ENCODE measurements around the gene CPM. TPM values are rescaled to one million over a fixed set of nuclear protein-coding genes. Genes with fewer than 3 reads are reported as not detected.

The CPM gene
- total and polyA plus RNA-seq, 2 of the 4 experiments (the other 2 are of a cell fraction), result 2.0 to 8.8 TPM

- Histone ChIP-seq H3K23ac (ENCODE audit: low read depth, low read length) (no peak overlapping the region), H2AK5ac (ENCODE audit: low read depth, low read length) (no peak overlapping the region), H3K36me3 (ENCODE audit: control insufficient read depth, insufficient read depth, low read length) (no peaks in the 10 kb centered on the region), H2BK5ac (ENCODE audit: low read depth, low read length, poor library complexity, severe bottlenecking) (no peak overlapping the region), H3K79me1 (ENCODE audit: low read depth in 1 of 2, low read length in 2 of 2) (no peaks in the 10 kb centered on the region), H2BK15ac (ENCODE audit: low read depth, low read length) (no peak overlapping the region), H3K56ac (ENCODE audit: extremely low read depth, insufficient read depth, low read length) (no peak overlapping the region), H4K20me1 (ENCODE audit: insufficient read depth, low read length) (no peaks in the 10 kb centered on the region), H2AK9ac (replicated peaks; ENCODE audit: low read depth, low read length, poor library complexity) (no peak overlapping the region), H2AFZ (replicated peaks; ENCODE audit: low read length, poor library complexity) (no peak overlapping the region), H3K27ac (ENCODE audit: insufficient read depth, low read length) (no peak overlapping the region), H3K14ac (replicated peaks; ENCODE audit: low read depth, low read length) (no peak overlapping the region), H3K18ac (ENCODE audit: low read depth, low read length) (no peak overlapping the region), H3K27me3 (ENCODE audit: control insufficient read depth, insufficient read depth, low read length) (no peaks in the 10 kb centered on the region), H3K9ac (ENCODE audit: low read depth, low read length) (no peak overlapping the region), H3K9me3 (ENCODE audit: control insufficient read depth, insufficient read depth, low read length) (no peaks in the 10 kb centered on the region), H3K4me1 (ENCODE audit: control insufficient read depth, insufficient read depth, low read length) (no peaks in the 10 kb centered on the region), H2BK20ac (ENCODE audit: low read depth, low read length) (no peak overlapping the region), H3K4me3 (ENCODE audit: insufficient read depth, low read depth, low read length) (no peak overlapping the region), H4K91ac (ENCODE audit: insufficient read depth, low read depth, low read length) (no peak overlapping the region), H4K8ac (ENCODE audit: low read depth in 2 of 2, low read length in 2 of 2) (no peak overlapping the region), H3K4me2 (ENCODE audit: low read depth, low read length) (no peak overlapping the region), H3K9me1 (ENCODE audit: insufficient read depth, low read length) (no peaks in the 10 kb centered on the region), H2BK120ac (ENCODE audit: low read depth, low read length) (no peak overlapping the region), H4K5ac (ENCODE audit: low read depth, low read length) (no peak overlapping the region), H3K4ac (ENCODE audit: low read depth, low read length) (no peak overlapping the region)
- no peak for TF ChIP-seq RFX5 (IDR thresholded peaks at IDR 0.05; ENCODE audit: low read depth, low read length)
- no peak for TF ChIP-seq MAZ (IDR thresholded peaks at IDR 0.05; ENCODE audit: borderline replicate concordance, low read depth, low read length)
- no peak for TF ChIP-seq FOS (IDR thresholded peaks at IDR 0.05; ENCODE audit: low read depth, low read length)
- no peak for TF ChIP-seq POLR2A (IDR thresholded peaks at IDR 0.05; ENCODE audit: low read depth, low read length)
- ChIA-PET POLR2A (ENCODE audit: unreplicated experiment) (no interaction called here), CTCF (no interaction called here)
- dilution Hi-C loops (cut with HindIII; ENCODE audit: low sequenced_read_pairs, unreplicated experiment), result no loop called here
- BruUV-seq (replicated peaks), result no TSS peak
- no CpG with 5 or more reads among the region's 2 CpGs for WGBS, 2 experiments (ENCODE audit: extremely low coverage in 2 of 2, insufficient read length in 1 of 2)
- DNase-seq, result peak; percentile 50
- ATAC-seq (ENCODE audit: low read depth), result no peak
- in situ Hi-C loops (cut with MboI; ENCODE audit: low sequenced_read_pairs), result no loop called here
- intact Hi-C loops (cut with micrococcal nuclease), result no loop called here
Measured at GRCh38 chr12:68910128-68910527, 22.8 kb downstream of the CPM start.
